Breast epithelium (tissue), 3 donors: ENCODE results near the gene ST6GALNAC3.

Experiments used
- POLR2AphosphoS5 ChIP-seq, 3 donors: sonication (generic); formaldehyde crosslinking; IDR thresholded peaks; one replicate each; pipeline ENCODE4 v1.6.1; 2017; ENCODE audit warnings: antibody characterized with exemption in 3 of 3
- TF ChIP-seq, protein P1 (sequence below), 3 donors: fragments of 450-650 bp; IDR thresholded peaks; one replicate each; pipeline ENCODE4 v1.5.1; 2016 to 2017; ENCODE audit warnings: antibody characterized with exemption in 3 of 3, mild to moderate bottlenecking in 3 of 3, moderate library complexity in 3 of 3

DNA sequence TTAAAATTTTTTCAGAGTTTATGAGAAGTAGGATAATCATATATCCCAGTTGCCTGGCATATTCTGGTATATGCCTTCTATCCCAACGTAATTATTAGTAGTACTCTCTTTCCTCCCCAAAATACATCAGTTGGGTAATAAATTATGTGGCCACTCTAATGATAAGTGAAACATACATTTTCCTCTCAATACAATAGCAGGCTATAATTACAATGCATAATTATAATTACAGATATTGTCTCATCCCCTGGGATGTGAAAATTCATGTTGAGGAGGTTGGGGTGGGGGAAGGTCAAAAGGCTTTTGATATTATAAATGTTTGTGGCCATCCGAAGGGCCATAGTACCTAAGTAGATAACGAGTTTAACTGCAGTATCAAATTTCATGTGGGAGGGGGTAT lies 277.1 kb downstream of the ST6GALNAC3 start:
- TF ChIP-seq, protein P1, sequence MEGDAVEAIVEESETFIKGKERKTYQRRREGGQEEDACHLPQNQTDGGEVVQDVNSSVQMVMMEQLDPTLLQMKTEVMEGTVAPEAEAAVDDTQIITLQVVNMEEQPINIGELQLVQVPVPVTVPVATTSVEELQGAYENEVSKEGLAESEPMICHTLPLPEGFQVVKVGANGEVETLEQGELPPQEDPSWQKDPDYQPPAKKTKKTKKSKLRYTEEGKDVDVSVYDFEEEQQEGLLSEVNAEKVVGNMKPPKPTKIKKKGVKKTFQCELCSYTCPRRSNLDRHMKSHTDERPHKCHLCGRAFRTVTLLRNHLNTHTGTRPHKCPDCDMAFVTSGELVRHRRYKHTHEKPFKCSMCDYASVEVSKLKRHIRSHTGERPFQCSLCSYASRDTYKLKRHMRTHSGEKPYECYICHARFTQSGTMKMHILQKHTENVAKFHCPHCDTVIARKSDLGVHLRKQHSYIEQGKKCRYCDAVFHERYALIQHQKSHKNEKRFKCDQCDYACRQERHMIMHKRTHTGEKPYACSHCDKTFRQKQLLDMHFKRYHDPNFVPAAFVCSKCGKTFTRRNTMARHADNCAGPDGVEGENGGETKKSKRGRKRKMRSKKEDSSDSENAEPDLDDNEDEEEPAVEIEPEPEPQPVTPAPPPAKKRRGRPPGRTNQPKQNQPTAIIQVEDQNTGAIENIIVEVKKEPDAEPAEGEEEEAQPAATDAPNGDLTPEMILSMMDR (IDR thresholded peaks at IDR 0.05): no peak
- TF ChIP-seq POLR2AphosphoS5 (IDR thresholded peaks at IDR 0.05): no peak
